Right lung (tissue), 5 donors: ENCODE measurements around the gene ZNF484. TPM values are rescaled to one million over a fixed set of nuclear protein-coding genes. Genes with fewer than 3 reads are reported as not detected.

Experiments used
- DNase-seq, 2 donors: peaks; one replicate each; pipeline ENCODE4 v3.0.0-alpha.2; 2013
- polyA plus RNA-seq, 5 donors: library from polyadenylated mRNA; unstranded; fragments of 120-200 nt; gene quantifications; one replicate each; pipeline versions ENCODE4 v1.2.1 to v1.2.3, GENCODE V29; 2013; ENCODE audit warnings: inconsistent platforms in 1 of 5, low replicate concordance in 1 of 5; ENCODE audit not compliant: insufficient read length in 5 of 5, insufficient read depth in 1 of 5

The ZNF484 gene
- polyA plus RNA-seq, 5 donors = 7.7 to 12.9 (median 11.8) TPM

GRCh38 chr9:92795598-92796336 lies 82.1 kb downstream of the ZNF484 start:
- DNase-seq = no peak

Other genes with a start within 250 kb of the ZNF484 start
- 10 to 100 TPM in 2 of 5 donors, 1 to 10 TPM in 3; 8.8 to 10.8 (median 9.5) TPM for gene IPPK, start 207.9 kb downstream of the ZNF484 start, polyA plus RNA-seq
- gene BICD2, start 113.2 kb downstream of the ZNF484 start, polyA plus RNA-seq = 10 to 100 TPM; 23.2 to 27.0 (median 25.4) TPM
- gene FGD3, start 69.5 kb upstream of the ZNF484 start, polyA plus RNA-seq = 10 to 100 TPM in 1 of 5 donors, 1 to 10 TPM in 4; 7.1 to 10.3 (median 7.9) TPM
- gene SUSD3, start 180.7 kb upstream of the ZNF484 start, polyA plus RNA-seq = 10 to 100 TPM in 1 of 5 donors, 1 to 10 TPM in 4; 3.6 to 11.9 (median 5.7) TPM
- 10 to 100 TPM; 15.0 to 34.6 (median 22.2) TPM for gene CARD19, start 218.2 kb upstream of the ZNF484 start, polyA plus RNA-seq